Adrenal gland (tissue), 5 donors: ENCODE data around the gene RASGRF2.

Experiments
- CTCF ChIP-seq, 6 experiments: fragments of 450-650 bp in 4 of 6; fragments of 200-600 bp in 2 of 6; sonication (generic) in 1 of 6; IDR thresholded peaks; 1 replicate in 5 of 6; 2 replicates in 1 of 6; pipeline versions ENCODE4 v1.5.1 to v1.8.0; 2016 to 2021; ENCODE audit warnings: antibody characterized with exemption in 6 of 6, mild to moderate bottlenecking in 2 of 6, moderate library complexity in 1 of 6
- POLR2A ChIP-seq, 2 donors: fragments of 450-650 bp; IDR thresholded peaks; one replicate each; pipeline ENCODE4 v1.6.1; 2017; ENCODE audit warnings: antibody characterized with exemption in 2 of 2, mild to moderate bottlenecking in 2 of 2, moderate library complexity in 1 of 2
- donor health status: DM: no; HTN: no; CAD: no.

- TF ChIP-seq CTCF (IDR thresholded peaks at IDR 0.05) (no peak), POLR2A (IDR thresholded peaks at IDR 0.05) (no peak)
Measured at GRCh38 chr5:80988419-80988935, 28.3 kb downstream of the RASGRF2 start.
